ENCODE data around the gene LZTR1.

- TF ChIP-seq CTCF (conservative IDR thresholded peaks at IDR 0.05; ENCODE audit: low read depth, low read length) (no peak), EZH2 (IDR thresholded peaks at IDR 0.05; ENCODE audit: low read length, unreplicated experiment) (no peak), EZH2phosphoT487 (IDR thresholded peaks at IDR 0.05; ENCODE audit: borderline replicate concordance, low read length) (no peak)
Measured at GRCh38 chr22:20933910-20934309, 48.2 kb upstream of the LZTR1 start.

Data from PC-3 (cell line).